ENCODE results near the gene MTPN.

Gene MTPN

GRCh38 chr7:135977007-135977741 is at the start of gene MTPN:
Gene MTPN, minus strand, starts transcription at chr7:135977359. Its CDS starts 259 bp downstream, at chr7:135977100.
- DNase-seq = peak; percentile 96 to 98

- no peak for DNase-seq
Measured at GRCh38 chr7:136026209-136026608, 49.0 kb upstream of the MTPN start.

GRCh38 chr7:136023134-136023869 is 46.1 kb upstream of the MTPN start:
- DNase-seq = no peak

- DNase-seq = no peak
Measured at GRCh38 chr7:136020556-136020955, 43.4 kb upstream of the MTPN start.

GRCh38 chr7:136018104-136018503 is 40.9 kb upstream of the MTPN start:
- no peak for DNase-seq

- DNase-seq = no peak
Measured at GRCh38 chr7:136016649-136017395, 39.7 kb upstream of the MTPN start.

- DNase-seq = no peak
Measured at GRCh38 chr7:136015638-136016037, 38.5 kb upstream of the MTPN start.

GRCh38 chr7:136014659-136015058 is 37.5 kb upstream of the MTPN start:
- DNase-seq = no peak

- no peak for DNase-seq
Measured at GRCh38 chr7:136012238-136012637, 35.1 kb upstream of the MTPN start.

- peak in 1 of 2 donors; percentile 5 for DNase-seq
Measured at GRCh38 chr7:136009488-136010079, 32.4 kb upstream of the MTPN start.

- DNase-seq = no peak
Measured at GRCh38 chr7:136006208-136006607, 29.0 kb upstream of the MTPN start.

- no peak for DNase-seq
Measured at GRCh38 chr7:136004083-136004482, 26.9 kb upstream of the MTPN start.

GRCh38 chr7:136002802-136003201 is 25.6 kb upstream of the MTPN start:
- no peak for DNase-seq

GRCh38 chr7:136000288-136000913 is 23.2 kb upstream of the MTPN start:
- DNase-seq = no peak

- no peak for DNase-seq
Measured at GRCh38 chr7:135998081-135998480, 20.9 kb upstream of the MTPN start.

GRCh38 chr7:135995748-135996147 is 18.6 kb upstream of the MTPN start:
- no peak for DNase-seq

- DNase-seq = no peak
Measured at GRCh38 chr7:135994466-135995205, 17.5 kb upstream of the MTPN start.

GRCh38 chr7:135993950-135994349 is 16.8 kb upstream of the MTPN start:
- DNase-seq = no peak

- DNase-seq = no peak
Measured at GRCh38 chr7:135991906-135992305, 14.7 kb upstream of the MTPN start.

- no peak for DNase-seq
Measured at GRCh38 chr7:135991322-135991721, 14.2 kb upstream of the MTPN start.

- no peak for DNase-seq
Measured at GRCh38 chr7:135990258-135990657, 13.1 kb upstream of the MTPN start.

Data from activated CD4-positive, alpha-beta T cell treated with anti-CD3 and anti-CD28 coated beads for 4 hours (primary cell).